DND-41 (cell line): ENCODE results near the gene DSCAM.

Experiments
- CTCF ChIP-seq: IDR thresholded peaks from 2 replicates; pipeline ENCODE4 v1.5.1; 2012; ENCODE audit warnings: borderline replicate concordance, low read length, moderate library complexity, mild to moderate bottlenecking; ENCODE audit not compliant: poor library complexity, severe bottlenecking; ENCODE audit errors: extremely low read depth
- EZH2 ChIP-seq: IDR thresholded peaks from 3 replicates; pipeline ENCODE4 v1.6.1; 2012; ENCODE audit warnings: borderline replicate concordance, low read depth, mild to moderate bottlenecking, moderate library complexity, low read length, inconsistent platforms; ENCODE audit not compliant: severe bottlenecking

- no peak for TF ChIP-seq CTCF
- TF ChIP-seq EZH2 = no peak
These were observed 475.6 kb downstream of the DSCAM start for GRCh38 chr21:40371329-40371728.
